Inferior parietal cortex (tissue), 1 donor: ENCODE results near the gene PTPRK.
"Not testable (repeated sequence)": the region's sequence is repeated elsewhere in the genome, so short reads cannot be mapped to it uniquely, and the experiment has no call there.

Source experiments
- DNase-seq: peaks from one replicate; pipeline ENCODE4 v3.0.0-alpha.2; 2016; ENCODE audit errors: extremely low spot score

The PTPRK gene

GRCh38 chr6:128491610-128492206, 28.7 kb downstream of the PTPRK start:
- DNase-seq, result peak; percentile 65

- DNase-seq, result peak; percentile 53
Observed at GRCh38 chr6:128491100-128491581, 29.3 kb downstream of the PTPRK start.

GRCh38 chr6:128487746-128488145, 32.7 kb downstream of the PTPRK start:
- no peak for DNase-seq

GRCh38 chr6:128487055-128487454, 33.3 kb downstream of the PTPRK start:
- DNase-seq, result no peak

DNA sequence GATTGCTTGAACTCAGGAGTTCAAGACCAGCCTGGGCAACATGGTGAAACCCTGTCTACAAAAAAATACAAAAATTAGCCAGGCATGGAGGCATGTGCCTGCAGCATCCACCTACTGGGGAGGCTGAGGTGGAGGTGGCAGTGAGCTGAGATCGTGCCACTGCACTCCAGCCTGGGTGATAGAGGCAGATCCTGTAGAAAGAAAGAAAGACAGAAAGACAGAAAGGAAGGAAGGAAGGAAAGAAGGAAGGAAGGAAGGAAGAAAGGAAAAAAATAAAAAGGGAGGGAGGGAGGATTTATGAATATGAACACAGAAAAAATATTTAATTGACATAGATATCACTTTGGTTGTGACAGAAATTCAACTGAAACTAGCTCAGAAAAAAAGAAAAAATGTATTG, 33.8 kb downstream of the PTPRK start:
- not testable (repeated sequence) for DNase-seq

GRCh38 chr6:128483472-128484135, 36.8 kb downstream of the PTPRK start:
- no peak for DNase-seq

- DNase-seq, result peak; percentile 74
Observed at GRCh38 chr6:128482642-128483041, 37.8 kb downstream of the PTPRK start.

- DNase-seq, result no peak
Observed at GRCh38 chr6:128479991-128480390, 40.4 kb downstream of the PTPRK start.

DNA sequence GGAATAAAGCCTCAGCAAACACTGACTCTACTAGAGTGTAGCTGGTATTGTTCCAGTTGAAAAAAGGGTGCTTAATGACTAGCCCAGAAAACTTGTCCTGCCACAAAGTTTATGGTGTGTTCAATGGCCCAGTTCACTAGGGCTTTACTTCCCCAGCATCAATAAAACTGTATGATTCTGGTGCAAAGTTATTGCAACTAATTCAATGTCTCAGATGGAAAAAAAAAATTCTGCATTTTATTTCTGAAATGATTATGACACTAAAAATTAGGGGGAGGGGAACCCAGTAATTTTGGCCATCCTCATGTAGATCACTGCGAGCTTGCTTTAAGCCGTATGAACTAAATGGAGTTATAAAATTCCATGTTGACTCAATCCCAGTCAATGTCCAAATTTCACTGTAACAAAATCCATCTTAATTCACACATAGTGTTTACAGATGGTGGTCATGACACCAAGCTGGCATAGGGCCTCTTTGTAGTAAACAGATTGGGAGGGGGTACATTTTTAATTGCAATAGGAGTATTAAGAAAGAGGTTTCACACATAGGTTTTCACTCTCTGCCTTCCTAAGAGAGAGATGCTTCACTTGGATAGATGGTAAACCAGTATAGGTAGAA, 41.2 kb downstream of the PTPRK start:
- DNase-seq, result no peak

DNA sequence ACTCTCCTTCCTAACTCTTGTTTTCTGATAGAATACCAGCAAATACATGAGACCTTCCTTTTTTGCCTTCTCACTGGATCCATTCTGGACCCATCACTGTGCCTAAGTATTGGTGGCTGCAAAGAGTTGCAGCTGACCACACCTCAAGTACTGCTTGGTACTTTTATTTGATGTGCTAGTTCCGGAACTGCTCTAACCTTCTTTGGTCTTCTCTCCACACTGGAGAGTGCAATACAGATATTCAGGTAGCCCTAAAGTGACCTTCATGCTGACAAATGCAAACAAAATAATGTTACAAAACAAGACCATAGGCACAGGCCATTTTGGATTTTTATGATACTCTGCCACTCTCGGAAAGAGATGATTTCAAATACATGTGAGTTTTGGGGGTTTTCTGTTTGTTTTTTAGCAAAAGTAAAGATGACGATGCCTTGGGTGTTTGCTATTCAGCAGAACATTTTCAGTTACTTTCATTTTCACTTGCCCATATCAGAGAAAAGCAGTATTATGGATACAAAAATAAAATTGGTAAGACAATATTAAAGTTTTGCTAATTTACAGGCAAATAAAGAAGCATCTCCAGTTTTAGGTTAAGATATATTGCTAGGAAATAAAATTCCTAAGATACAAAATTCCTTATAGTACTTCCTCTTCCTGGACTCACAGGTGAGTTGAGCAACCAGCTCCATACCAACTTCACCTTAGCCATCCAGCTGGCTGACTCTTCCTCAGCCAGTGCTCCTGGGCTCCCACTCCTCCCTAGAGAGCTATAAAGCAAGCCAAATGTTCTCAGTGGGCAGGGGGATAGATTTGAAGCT, 42.0 kb downstream of the PTPRK start:
- no peak for DNase-seq

- no peak for DNase-seq
Observed at GRCh38 chr6:128474933-128475332, 45.5 kb downstream of the PTPRK start.

DNA sequence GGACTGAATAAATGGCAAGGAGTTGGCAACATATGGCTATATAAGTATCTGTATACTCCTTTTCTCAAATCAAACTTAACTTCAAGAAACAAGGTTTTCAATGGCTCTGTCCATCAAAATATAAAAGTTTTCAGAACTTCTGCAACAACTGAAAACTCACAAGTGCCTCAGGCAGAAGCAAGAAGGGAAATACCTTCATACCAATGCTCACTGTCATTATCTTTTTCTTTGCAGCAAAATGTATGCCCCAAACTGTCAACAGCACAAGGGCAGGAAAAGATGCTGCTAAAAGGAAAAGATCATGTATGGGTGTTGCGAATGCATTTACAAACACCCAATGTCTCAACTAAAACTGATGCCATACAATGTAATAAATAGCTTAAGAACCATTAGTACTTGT, 45.9 kb downstream of the PTPRK start:
- no peak for DNase-seq

GRCh38 chr6:128471907-128472306, 48.5 kb downstream of the PTPRK start:
- no peak for DNase-seq

DNA sequence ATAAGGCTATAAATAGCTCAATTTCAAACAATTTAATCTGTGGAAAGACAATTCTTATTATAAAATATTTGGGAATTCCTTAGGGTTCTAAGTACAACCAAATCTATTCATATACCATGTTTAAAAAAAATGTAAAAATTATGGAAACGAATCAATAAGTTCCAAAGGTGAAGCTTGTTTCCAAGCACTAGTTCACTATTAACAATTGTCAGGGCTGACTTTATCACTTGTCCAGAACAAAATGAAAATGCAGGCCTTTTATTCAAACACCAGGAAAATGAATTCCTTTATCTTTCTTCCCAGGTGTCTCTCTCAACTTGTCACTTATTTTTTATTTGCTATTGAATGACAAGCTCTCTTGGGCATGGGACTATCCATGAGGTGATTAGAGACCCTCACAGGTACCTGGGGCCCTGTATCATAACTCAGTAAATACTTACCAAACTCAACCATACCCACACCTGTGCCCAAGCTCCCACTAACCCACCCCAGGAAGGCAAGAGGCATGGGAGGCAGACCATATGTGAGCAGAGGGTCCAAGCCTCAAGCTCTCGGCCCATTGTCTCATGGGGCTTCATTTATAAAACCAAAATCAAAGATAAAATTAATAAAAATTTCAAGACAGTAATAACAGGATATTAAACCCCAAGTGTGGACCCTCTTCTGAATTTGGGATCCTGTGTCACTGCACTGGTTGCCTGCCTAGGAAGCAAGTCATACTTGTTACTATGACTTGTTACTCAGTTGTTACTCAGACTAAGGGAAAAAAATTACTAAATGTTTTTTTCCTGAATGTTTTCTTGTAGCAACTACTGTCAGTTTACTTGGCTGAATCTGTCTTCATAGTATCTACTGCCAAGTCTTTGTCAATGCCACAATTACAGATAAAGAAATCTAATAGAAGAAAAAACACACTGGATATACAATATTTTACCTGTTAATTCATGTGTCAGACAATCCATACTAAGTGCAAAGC, 54.7 kb downstream of the PTPRK start:
- no peak for DNase-seq

DNA sequence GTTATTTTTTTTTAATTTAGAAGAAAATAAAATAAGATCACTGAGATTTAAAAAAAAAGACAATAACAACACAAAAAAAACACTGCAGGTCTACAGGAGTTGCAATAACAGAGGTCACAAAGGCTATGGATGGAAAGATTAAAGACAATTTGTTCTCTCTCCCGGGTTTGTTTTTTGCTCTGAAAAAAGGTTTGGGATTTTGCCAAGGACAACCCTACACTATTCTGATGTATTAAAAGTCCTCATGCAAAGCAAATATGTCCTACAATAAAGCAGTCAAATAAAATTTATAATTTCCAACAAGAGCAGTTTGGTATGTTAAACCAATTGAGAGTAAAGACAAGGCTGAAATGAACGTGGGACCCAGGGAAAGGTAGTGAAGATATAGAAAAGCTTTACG, 55.6 kb downstream of the PTPRK start:
- DNase-seq, result no peak

DNA sequence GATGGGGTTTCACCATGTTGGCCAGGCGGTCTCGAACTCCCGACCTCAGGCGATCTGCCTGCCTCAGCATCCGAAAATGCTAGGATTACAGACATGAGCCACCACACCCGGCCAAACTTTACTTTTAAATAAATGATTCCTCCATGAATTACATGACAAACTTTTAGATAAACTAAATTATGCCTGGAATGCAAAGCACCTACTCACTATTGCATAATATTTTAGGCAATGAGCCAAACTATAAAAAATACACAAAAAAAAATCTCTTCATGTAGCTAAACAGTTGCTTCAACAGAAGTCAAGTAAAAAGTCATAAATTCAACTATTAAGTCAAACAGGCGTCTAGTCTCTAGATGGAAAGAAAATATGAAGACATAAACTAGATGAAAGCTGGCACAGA, 56.5 kb downstream of the PTPRK start:
- DNase-seq, result no peak

DNA sequence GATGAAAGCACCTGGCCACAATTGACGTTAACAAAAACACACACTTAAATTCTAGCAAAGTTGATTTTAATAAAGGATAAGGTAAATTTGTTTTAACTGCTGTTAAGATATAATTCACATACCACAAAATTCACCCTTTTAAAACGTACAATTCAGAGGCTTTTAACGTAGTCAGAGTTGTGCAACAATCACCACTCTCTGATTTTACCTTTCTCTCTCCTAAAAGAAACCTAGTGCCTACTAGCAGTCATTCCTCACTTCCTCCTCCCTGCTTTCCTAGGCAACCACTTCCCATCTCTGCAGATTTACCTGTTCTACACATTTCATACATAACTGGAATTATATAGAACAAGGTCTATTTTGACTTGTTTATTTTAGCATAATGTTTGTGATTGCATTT, 58.9 kb downstream of the PTPRK start:
- no peak for DNase-seq

DNA sequence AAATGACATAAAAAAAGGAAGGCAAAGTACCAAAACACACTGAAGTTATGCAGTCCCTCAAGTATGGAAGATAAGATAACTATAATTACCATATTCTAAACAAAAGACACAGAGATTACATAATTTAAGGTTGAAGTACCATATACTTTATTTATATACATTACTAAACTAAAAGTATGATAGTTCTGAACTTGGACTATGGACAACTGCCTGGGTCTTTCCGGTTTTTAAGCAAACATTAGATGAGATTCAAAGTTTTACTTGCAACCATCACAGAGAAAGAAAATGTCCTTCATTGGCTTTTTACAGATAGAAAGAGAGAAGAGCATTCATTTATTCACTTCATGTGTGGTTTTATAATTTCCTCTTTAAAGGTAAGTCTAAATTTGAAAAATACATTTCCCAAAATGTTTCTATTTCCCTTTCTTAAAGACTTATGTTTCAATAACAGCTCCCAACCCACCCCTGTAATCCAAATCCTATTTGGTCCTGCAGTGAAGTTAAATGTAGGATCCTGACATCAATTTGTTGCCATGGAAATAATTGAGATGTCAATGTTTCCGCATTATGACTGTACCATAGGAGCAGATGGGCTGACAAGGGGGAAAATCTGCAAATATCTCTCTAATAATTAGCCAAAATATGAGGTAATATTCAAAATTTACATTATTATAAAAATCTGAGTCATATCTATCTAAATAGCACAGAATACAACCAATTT, 63.7 kb downstream of the PTPRK start:
- no peak for DNase-seq

DNA sequence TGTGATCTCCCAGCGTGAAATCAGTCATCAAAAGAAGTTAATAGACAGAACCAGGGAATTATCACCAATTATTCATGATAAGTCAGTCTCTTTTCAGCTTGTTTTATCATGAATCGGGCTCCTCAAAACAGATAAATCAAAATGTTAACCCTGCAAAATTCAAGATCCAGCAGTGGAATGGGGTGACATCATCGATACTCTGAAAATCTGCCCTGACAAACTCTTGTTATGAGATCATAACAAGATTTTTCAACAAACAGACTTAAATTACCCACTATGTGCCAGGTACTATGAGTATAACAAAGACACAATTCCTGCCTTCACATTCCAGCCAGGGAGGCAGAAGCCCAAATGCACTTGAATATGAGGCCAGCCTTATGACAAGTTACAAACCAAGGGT, 64.4 kb downstream of the PTPRK start:
- no peak for DNase-seq

DNA sequence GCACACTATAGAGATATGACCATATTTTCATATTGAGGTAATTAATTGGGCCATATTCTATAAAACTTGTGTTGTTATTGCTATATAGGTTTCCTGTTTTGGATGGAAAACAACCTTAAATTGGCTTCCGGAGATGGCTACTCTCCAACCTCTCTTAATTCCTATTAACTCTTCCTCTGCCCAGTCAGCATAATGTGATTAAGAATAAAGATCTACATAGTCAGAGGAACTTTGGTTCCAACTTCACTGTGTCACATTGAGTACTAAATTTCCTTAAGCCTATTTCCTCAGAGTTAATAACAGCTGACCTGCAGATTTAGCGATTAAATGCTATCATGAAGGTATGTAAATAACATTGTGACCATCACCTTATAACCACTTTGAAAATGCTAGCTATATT, 67.7 kb downstream of the PTPRK start:
- no peak for DNase-seq

DNA sequence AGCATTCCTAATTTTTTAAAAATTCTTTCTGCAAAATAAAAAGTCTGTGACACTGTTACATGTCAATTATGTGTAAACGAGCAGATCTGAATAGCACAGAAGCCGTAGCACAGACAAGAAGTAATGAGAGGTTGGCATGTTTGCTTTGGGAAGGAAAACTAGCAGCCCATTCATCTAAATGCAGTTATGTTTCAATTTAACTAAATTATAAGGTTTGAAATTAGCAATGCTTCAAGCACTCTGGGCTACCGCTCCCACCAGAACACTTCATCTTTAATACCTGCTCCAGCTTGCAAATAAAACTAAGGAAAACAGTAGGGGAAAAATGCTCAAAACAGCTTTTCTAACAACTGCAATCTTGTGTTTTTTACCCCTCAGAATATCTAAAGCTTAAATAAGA, 73.9 kb downstream of the PTPRK start:
- no peak for DNase-seq
